Bronchial epithelial cell (primary cell): ENCODE measurements around the gene RECQL5. TPM values are rescaled to one million over a fixed set of nuclear protein-coding genes. Genes with fewer than 3 reads are reported as not detected.

Source experiments
- DNase-seq: peaks from one replicate; pipeline ENCODE4 v3.0.0-alpha.2; 2010; ENCODE audit warnings: low read depth
- FAIRE-seq: peaks from 2 replicates; lab custom pipeline; 2011; peaks lifted over from hg19 to GRCh38; lab: Jason Lieb, UNC
- H3K27me3 ChIP-seq: 2 replicates; pipeline ENCODE4 v1.5.1; 2011; ENCODE audit warnings: low read length; ENCODE audit not compliant: control insufficient read depth, insufficient read depth
- H3K36me3 ChIP-seq: 2 replicates; pipeline ENCODE4 v1.5.1; 2011; ENCODE audit warnings: low read length; ENCODE audit not compliant: control insufficient read depth, insufficient read depth
- H3K4me3 ChIP-seq: 2 replicates; pipeline ENCODE4 v1.5.1; 2011; ENCODE audit warnings: mild to moderate bottlenecking, low read depth, low read length, control low read depth
- CTCF ChIP-seq: IDR thresholded peaks from 2 replicates; pipeline ENCODE4 v1.5.1; 2011; ENCODE audit warnings: mild to moderate bottlenecking, moderate library complexity, low read length, control low read depth, inconsistent platforms; ENCODE audit not compliant: insufficient read depth, severe bottlenecking
- total RNA-seq: library from RNA; depleted of rRNA; stranded (reverse); fragments of >200 nt; gene quantifications from 2 replicates; pipeline ENCODE4 v1.2.1, GENCODE V29; 2014

Gene RECQL5
- total RNA-seq, 1 donor from 2014 or later = 11.6 TPM

GRCh38 chr17:75614556-75615270 lies 52.2 kb downstream of the RECQL5 start:
- DNase-seq (no peak), FAIRE-seq (no peak)
- Histone ChIP-seq H3K4me3 (no peak overlapping the region), H3K27me3 (no peaks in the 10 kb centered on the region), H3K36me3 (no peaks in the 10 kb centered on the region)
- TF ChIP-seq CTCF = no peak

- no peak overlapping the region for H3K4me3 ChIP-seq
- DNase-seq = no peak
- TF ChIP-seq CTCF = peak; percentile 10
- no peak for FAIRE-seq
- no peaks in the 10 kb centered on the region for H3K27me3 ChIP-seq
- H3K36me3 ChIP-seq = no peaks in the 10 kb centered on the region
These were observed 52.9 kb downstream of the RECQL5 start for GRCh38 chr17:75614006-75614405.

GRCh38 chr17:75612906-75613626 lies 53.9 kb downstream of the RECQL5 start:
- FAIRE-seq (no peak), DNase-seq (no peak)
- Histone ChIP-seq H3K27me3 (no peaks in the 10 kb centered on the region), H3K4me3 (no peak overlapping the region), H3K36me3 (no peaks in the 10 kb centered on the region)
- TF ChIP-seq CTCF = no peak

- FAIRE-seq (no peak), DNase-seq (no peak)
- H3K4me3 ChIP-seq = no peak overlapping the region
- TF ChIP-seq CTCF = no peak
- no peaks in the 10 kb centered on the region for H3K36me3 ChIP-seq
- no peaks in the 10 kb centered on the region for H3K27me3 ChIP-seq
These were observed 55.0 kb downstream of the RECQL5 start for GRCh38 chr17:75611851-75612429.

- no peak for TF ChIP-seq CTCF
- no peak for FAIRE-seq
- DNase-seq = no peak
- no peaks in the 10 kb centered on the region for H3K27me3 ChIP-seq
- no peak overlapping the region for H3K4me3 ChIP-seq
- H3K36me3 ChIP-seq = no peaks in the 10 kb centered on the region
These were observed 56.6 kb downstream of the RECQL5 start for GRCh38 chr17:75610103-75610984.
